COLO668 (cell line): ENCODE results near the gene ENPP6.
"Not testable (repeated sequence)": the region's sequence is repeated elsewhere in the genome, so short reads cannot be mapped to it uniquely, and the experiment has no call there.

Source experiments
- DNase-seq: peaks from one replicate; lab custom pipeline; 2025; ENCODE audit not compliant: unreplicated experiment; lab: John Stamatoyannopoulos, UW

Gene ENPP6

DNA sequence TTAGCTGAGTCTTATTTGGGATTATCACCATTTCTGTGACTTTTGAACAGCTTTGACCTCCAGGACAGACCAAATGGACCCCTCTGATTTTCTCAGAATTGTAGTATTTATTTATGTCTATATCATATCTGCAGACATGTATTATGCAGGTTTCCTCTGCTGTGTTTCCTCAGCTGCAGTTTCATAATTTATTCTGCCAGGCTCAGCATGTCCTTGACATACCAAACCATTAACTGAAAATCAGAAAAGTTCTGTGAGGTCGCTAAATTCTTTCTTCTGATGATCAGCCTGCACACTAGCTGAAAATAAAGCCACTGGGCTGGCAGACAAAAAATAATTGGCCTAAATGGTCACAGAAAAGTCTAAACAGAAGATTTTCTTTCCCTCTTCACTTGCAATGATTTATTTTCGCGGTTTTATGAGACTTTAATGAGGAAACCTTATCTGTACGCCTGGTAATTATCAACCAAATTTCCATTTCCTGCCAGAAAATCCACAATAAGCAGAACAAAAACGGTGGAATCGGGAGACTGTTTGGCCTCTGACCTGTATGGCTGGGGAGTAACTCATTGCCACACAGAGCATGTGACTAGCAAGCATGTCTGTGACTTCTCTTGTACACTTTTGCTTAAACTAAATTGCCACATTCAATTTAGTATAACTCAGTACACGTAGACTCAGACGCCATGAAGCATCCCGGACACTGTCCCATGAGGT lies 150.9 kb downstream of the ENPP6 start:
- DNase-seq, result no peak

DNA sequence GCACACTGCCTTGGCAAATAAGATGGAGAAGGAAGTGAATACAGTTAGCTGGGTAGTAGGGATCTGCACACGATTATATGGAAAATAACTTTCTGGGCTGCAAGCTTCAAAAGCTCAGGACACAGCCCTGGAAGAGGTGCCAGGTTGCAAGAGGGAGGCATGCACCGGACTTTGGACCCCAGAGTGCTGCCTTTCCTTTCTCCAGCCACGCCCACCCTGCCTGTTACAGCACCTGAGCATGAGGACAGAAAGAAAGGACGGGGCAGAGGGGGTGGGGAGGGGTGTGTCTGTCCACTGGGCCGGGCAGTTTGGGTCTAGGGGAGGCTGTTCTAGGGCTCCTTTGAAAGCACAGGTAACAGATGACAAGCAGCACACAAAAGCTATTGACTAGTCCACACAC lies 152.8 kb downstream of the ENPP6 start:
- DNase-seq, result no peak

GRCh38 chr4:184062769-184063168 lies 154.9 kb downstream of the ENPP6 start:
- DNase-seq, result no peak

DNA sequence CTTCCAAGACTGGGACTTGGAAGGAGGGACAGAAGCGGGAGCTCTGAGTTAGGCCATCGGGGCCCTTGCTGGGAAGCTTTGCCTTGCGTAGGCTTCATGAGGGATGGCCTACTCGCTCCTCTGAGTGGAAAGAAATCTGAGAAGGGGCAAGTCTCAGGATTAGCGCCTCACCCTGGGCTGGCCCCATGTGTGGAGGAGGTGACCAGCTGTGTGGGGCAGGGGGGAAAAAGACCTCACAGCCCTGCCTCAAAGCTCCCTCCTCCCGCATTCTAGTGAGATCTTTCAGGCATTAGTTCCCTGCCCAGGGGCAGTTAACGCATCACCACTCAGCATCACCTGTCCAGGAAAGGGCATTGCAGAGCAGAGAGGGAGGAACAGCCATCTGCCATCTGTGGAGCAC lies 156.1 kb downstream of the ENPP6 start:
- no peak for DNase-seq

DNA sequence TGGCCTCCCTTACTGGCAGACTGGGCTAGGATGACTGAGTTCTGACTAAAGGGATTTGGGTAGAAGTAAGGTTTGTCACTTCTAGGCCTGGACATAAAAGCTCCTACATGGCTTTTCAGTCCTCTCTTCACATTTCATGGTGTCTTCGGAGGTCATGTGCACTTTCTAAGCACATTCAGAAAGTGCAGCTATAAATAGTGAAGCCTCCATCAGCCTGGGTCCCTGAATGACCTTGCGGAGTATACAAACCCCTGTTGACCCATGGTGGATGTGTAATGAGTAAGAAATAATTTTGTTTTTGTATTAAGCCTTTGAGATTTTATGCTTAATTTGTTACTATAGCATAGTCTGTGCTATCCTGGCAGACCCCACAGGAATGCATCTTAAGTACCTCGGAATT lies 158.6 kb downstream of the ENPP6 start:
- DNase-seq, result no peak

DNA sequence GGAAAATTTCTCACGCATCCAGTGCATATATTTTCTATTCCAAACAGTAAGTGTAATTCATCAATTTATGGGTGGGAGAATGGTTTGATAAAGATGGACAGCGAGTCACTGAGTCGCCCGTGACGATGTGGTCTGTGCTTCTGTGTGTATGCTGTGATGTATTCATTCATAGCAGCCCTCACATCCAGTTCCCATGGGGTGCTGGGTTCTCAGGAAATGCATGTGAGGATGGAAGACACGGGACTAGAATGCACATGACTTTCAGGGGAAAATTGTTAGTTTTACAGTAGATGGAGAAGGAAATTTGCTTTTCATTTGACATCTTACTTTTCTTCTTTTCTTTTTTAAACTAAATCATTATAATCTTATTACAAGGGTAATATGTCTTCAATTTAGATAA lies 159.6 kb downstream of the ENPP6 start:
- no peak for DNase-seq

GRCh38 chr4:184056877-184057276 lies 160.8 kb downstream of the ENPP6 start:
- DNase-seq, result no peak

- no peak for DNase-seq
These were observed 164.2 kb downstream of the ENPP6 start for GRCh38 chr4:184053434-184053833.

GRCh38 chr4:184052616-184053015 lies 165.1 kb downstream of the ENPP6 start:
- no peak for DNase-seq

DNA sequence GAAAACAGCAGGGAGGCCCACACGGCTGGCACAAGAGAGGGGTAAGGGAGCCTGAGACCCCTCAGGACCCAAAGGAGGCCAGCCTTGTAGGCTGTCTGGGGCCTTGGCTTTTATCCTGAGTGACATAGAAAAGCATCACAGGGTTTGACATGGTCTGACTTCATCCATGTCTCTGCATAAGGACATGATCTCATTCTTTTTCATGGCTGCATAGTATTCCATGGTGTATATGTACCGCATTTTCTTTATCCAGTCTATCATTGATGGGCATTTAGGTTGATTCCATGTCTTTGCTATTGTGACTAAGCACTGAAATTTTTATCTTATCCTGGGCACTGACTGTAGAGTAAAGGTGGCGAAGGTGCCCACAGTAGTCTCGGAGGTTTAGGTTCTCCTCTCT lies 166.4 kb downstream of the ENPP6 start:
- not testable (repeated sequence) for DNase-seq

DNA sequence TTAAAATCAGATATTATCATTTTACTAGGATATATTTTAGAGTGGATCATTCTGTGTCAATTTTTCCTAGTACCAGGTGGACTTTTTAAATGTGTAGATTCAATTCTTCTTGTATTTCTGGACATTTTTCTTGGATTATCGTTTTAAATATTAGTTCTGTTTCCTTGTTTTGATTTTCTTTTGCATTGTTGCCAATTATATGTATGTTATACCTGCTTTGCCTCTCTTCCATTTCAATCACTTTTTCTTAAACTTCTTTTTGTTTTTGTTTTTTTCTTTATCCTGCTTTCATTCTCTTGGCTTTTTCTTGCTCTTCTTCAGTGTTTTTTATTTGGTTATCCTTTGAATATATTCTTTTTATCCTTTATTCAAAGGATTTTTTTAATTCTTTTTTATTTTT lies 171.5 kb downstream of the ENPP6 start:
- DNase-seq, result no peak

GRCh38 chr4:184041156-184041555 lies 176.5 kb downstream of the ENPP6 start:
- DNase-seq, result no peak

DNA sequence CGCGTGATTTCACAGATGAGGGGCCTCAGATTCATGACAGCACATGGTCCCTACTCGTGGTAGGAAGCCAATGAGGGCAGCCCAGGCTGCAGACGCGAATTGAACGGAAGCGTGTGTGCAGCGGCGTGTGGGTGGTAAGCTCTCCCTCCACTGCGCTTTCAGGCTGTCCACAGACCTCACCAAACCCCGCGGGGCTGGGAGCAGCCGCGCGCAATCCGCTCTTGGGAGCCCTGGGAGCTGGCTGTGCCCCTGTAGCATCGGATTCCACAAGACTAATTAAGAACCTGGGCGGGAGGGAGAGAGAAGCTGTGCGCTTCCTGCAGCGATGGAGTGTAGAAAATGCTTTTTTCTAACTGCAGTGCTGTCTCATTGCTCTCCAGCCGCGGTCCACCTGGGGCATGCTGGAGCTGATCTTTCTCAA lies 177.7 kb downstream of the ENPP6 start:
- DNase-seq, result no peak
